ENCODE measurements around the gene NKX1-2.

The NKX1-2 gene

GRCh38 chr10:124450012-124450782 is at the start of gene NKX1-2:
NKX1-2 (minus strand) TSS chr10:124450035; CDS start chr10:124449943, 92 bp downstream.
- no peak for DNase-seq (ENCODE audit: low read depth in 2 of 2)

DNA sequence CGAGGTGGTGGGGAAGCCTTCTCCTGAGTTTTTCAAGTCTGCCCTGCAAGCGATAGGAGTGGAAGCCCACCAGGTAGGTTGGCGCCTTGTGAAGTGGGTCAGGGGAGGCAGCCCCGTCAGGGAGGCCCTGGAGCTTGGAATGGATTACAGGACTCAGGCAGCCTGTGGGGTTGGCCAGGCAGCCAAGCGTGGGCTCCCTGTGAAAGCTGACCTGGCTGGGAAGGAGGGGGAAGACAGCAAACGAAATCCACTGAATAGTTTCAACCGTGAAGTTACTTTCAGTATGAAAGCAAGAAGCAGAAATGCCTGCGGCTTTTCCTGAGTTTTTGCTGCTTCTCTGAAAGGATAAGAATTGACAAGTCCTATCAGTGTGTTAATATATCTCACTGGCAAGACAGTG is 48.2 kb upstream of the NKX1-2 start:
- DNase-seq (ENCODE audit: low read depth in 2 of 2) = no peak

DNA sequence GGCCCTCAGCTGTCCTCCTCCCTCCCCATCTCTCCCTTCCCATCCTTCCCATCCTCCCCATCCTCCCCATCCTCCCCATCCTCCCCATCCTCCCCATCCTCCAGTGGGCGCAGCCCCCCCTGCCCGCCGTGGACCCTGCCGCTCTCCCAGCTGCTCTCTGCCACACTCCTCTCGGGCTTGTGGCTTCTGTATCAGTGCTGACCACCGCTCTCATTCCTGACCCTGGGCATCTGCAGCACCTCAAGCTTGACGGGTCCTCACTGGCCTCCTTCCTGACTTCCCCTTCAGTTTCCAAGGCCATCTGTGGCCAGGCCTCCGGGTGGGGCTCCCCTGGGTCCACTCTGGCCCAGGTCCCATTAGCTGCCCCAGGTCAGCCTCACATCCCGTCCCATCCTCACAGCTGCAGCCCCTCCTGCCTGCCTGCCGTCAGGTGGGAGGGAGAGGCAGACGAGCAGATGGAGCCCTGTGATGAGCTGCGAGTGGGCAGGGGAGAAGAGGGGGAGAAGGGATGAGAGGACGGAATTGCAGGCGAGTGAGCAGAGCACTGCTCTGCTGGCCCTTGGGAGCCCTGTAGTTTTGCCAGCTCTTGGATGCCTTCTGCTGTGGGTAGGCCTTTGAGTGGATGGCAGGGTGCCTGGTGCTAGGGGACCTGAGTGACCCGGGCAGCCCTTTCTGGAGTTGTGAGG is 47.5 kb upstream of the NKX1-2 start:
- no peak for DNase-seq (ENCODE audit: low read depth in 2 of 2)

GRCh38 chr10:124496620-124497019 is 46.8 kb upstream of the NKX1-2 start:
- DNase-seq (ENCODE audit: low read depth in 2 of 2) = no peak

GRCh38 chr10:124496150-124496549 is 46.3 kb upstream of the NKX1-2 start:
- DNase-seq (ENCODE audit: low read depth in 2 of 2) = no peak

DNA sequence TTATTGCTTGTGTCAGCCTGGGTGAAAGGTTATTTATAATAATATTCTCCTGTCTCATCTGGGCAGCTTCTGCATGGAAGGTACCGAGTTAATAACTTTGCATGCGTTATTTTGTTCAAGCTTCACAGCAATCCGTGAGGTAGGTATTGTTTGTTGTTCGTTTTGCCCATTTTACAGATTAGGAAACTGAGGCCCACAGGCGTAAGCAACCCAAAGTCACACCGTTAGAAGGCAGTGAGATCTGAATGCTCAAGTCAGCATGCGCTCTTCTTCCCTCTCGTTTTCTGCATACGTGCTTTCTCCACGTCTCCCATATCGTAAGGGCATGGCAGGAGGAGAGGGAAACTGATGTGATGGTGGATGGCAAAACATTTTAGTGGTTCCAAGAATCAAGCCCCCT is 45.9 kb upstream of the NKX1-2 start:
- DNase-seq (ENCODE audit: low read depth in 2 of 2) = no peak

- DNase-seq (ENCODE audit: low read depth in 2 of 2) = no peak
These were observed 45.3 kb upstream of the NKX1-2 start for GRCh38 chr10:124495162-124495561.

DNA sequence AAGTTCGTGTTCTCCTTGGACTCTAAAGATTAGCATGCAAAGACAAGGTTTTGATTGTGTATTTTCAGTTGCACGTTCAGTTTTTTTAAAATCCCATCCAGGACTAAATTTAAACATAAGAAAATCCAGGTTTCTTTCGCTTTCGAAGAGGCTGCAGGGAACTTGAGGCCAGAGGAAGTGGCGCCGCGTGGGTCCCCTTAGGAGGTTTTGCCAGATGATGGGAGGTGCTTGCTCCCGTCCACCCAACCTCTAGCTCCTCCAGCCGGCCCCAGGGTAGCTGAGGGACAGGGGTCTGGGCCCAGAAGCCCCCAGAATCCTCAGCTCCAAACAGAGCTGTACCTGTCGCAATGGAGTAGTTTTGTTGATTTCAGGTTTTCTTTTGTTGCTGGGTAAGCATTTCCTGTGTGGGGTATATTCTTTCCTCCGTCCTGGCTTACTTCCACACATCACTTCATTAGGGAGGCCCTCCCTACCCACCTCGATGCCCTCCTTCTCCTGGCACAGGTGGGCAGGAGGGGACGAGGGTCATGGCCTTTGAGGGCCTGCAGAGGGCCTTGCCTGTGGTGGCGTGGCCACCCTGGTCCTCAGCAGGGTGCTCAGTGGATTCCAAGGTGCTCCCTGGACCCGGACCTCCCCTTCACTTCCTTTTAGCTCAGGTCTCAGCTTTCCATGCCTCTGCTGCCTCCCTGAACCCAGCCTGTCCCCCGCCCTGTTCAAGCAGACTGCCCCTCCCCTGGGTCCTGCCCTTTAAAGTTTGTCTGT is 44.4 kb upstream of the NKX1-2 start:
- DNase-seq (ENCODE audit: low read depth in 2 of 2) = no peak

DNA sequence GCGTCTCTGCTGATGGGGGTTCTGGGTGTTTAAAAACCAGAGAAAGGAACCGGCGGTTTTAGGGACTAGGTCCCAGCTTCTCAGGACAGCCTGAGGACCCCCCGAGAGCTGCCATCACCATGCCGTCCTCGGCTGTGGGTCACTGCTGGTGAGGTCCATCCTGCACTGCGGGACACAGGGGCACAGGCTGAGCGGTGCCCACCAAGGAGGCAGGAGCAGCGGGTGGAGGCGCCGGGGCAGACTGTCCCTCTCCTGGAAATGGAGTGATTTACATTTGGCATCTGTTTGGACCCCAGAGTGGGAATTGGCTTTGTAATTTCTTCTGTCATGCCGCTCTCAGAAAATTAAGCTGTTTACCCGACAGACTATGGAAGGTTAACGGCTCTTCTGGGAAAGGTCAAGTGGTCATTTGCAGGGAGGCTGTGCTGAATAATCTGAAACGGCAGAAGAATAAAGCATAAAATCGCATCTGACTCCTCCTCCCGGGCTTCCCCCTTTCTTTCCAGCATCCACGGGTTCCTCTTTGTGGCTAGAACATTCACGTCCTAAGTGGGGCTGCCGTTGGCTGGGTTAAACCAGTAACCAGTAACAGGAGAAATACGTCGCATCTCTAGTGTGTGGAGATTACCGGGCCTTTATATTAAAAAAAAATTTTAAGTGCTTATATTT is 43.5 kb upstream of the NKX1-2 start:
- no peak for DNase-seq (ENCODE audit: low read depth in 2 of 2)

DNA sequence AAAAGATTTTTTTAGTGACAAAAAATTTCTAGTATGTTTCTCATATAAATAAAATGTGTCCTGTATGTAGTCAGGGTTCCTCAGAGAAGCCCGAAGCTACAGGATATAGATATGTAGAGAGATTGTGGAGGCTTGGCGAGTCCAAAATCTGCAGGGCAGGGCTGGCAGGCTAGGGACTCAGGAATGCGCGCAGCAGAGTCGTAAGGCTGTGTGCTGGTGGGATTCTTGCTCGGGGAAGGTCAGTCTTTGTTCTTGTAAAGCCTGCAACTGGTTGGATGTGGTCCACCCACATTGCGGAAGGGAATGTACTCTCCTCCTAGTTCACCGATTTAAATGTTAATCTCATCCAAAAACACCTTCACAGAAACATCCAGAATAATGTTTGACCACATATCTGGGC is 42.4 kb upstream of the NKX1-2 start:
- no peak for DNase-seq (ENCODE audit: low read depth in 2 of 2)

- DNase-seq (ENCODE audit: low read depth in 2 of 2) = no peak
These were observed 41.3 kb upstream of the NKX1-2 start for GRCh38 chr10:124491105-124491504.

DNA sequence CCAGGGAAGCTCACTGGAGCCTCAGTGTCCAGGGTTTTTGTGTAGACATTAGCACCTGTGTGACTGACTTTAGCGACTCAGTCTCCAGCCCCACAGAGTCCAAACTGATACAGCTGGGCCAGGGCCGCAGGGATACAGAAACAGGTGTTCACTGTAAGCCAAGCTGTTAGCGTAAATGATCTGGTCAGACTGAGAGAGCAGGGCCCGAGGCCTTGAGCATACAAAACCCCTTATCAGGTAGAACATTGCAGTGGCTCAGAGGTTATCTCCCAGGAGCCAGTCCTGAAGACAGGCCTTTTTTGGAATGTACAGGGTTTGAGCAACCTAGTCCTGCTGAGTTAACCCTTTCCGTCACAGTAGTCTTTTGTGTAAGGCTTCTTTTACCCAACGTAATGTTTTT is 36.8 kb upstream of the NKX1-2 start:
- DNase-seq (ENCODE audit: low read depth in 2 of 2) = no peak

DNA sequence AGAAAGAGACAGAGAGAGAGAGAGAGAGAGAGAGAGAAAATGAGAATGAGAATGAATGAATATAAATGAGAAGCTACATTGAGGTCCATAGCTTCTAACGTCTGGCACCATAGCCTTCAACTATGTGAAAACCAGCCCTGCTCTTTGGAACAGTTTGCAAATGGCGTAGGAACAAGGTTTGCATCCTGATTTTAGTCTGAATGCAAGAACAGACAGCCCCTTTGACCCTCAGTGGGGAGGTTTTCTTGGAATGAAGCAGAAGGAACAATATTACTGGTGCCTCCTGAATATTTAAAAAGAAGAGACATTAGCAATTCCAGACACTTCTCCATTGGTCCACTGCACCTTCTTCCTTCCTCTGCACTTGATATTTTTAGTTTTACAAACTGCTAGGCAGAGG is 34.8 kb upstream of the NKX1-2 start:
- DNase-seq (ENCODE audit: low read depth in 2 of 2) = no peak

- DNase-seq (ENCODE audit: low read depth in 2 of 2) = no peak
These were observed 34.2 kb upstream of the NKX1-2 start for GRCh38 chr10:124484031-124484430.

DNA sequence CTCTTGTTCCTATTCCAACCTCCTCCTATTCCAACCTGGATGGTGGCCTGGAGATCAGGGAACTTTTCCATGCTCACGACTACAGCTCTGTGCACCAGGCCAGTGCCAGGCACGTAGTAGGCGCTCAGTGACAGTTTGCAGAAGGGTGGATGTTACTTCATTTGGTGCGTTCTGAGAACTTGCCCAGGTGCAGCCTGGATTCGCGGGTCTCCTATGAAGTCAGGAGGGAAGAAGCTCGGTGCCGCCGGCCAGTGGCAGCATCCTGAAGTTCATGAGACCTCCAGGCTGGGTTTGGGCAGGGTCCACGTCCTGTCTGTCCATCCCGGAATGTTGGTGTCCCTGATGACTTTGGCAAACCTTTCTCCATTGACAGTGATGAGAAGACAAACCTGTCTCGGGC is 33.0 kb upstream of the NKX1-2 start:
- DNase-seq (ENCODE audit: low read depth in 2 of 2) = no peak

- DNase-seq (ENCODE audit: low read depth in 2 of 2) = no peak
These were observed 32.5 kb upstream of the NKX1-2 start for GRCh38 chr10:124482236-124482800.

GRCh38 chr10:124481717-124482116 is 31.9 kb upstream of the NKX1-2 start:
- DNase-seq (ENCODE audit: low read depth in 2 of 2) = no peak

DNA sequence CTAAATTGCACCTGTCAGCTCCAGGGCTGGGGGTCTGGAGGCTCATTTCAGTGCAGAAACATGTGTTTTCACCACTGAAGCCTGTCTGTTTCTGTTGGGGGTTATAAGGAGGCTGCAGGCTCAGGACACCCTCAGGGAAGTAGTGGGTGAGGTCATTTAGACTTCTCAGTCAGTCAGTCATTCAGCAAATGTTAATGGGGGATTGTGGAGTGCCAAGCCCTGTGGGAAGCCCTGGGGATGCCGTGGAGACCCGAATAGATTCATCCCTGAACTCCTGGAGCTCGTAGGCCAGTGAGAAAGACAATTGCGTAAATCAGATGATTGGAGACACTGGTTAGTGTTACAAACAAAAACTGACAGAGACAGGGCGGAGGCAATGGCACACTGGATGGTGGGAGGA is 31.0 kb upstream of the NKX1-2 start:
- no peak for DNase-seq (ENCODE audit: low read depth in 2 of 2)

- no peak for DNase-seq (ENCODE audit: low read depth in 2 of 2)
These were observed 28.7 kb upstream of the NKX1-2 start for GRCh38 chr10:124478515-124478914.

- no peak for DNase-seq (ENCODE audit: low read depth in 2 of 2)
These were observed 28.0 kb upstream of the NKX1-2 start for GRCh38 chr10:124477614-124478363.

Measured in activated CD8-positive, alpha-beta memory T cell treated with anti-CD3 and anti-CD28 coated beads for 4 hours (primary cell).